Mucosa of descending colon (tissue), 3 donors: ENCODE measurements around the gene TRERF1. TPM values are rescaled to one million over a fixed set of nuclear protein-coding genes. Genes with fewer than 3 reads are reported as not detected.

Experiments
- ATAC-seq: fragments of 200-7000 bp; cut with Tn5 transposase; one replicate; pipeline ENCODE4 v1.9.1; 2020; ENCODE audit warnings: mild to moderate bottlenecking, moderate library complexity
- DNase-seq, 3 donors: peaks; one replicate each; pipeline ENCODE4 v3.0.0-alpha.2; 2020
- H3K36me3 ChIP-seq: fragments of 200-600 bp; one replicate; pipeline ENCODE4 v1.8.0; 2021; ENCODE audit warnings: low read depth, mild to moderate bottlenecking
- H3K4me1 ChIP-seq: fragments of 200-600 bp; one replicate; pipeline ENCODE4 v1.8.0; 2021; ENCODE audit warnings: low read depth, mild to moderate bottlenecking
- H3K4me3 ChIP-seq: fragments of 200-600 bp; one replicate; pipeline ENCODE4 v1.8.0; 2021; ENCODE audit warnings: mild to moderate bottlenecking
- H3K9me3 ChIP-seq: fragments of 200-600 bp; one replicate; pipeline ENCODE4 v1.8.0; 2021; ENCODE audit warnings: mild to moderate bottlenecking
- intact Hi-C, 2 donors: fragments of 100-400 bp; cut with DNase I in 1 of 2; cut with micrococcal nuclease in 1 of 2; formaldehyde crosslinking; loops; one replicate each; pipeline versions ENCODE4 v1.11.0 to v1.11.1; 2022; cut with DNase I, micrococcal nuclease
- total RNA-seq, 3 donors: library from RNA; stranded (reverse); fragmentation: NEBNext Ultra II Directional in 2 of 3; extraction: Animal tissue kit (Norgen Biotek cat#: 25700) in 2 of 3; gene quantifications; one replicate each; pipeline versions ENCODE4 v1.2.1 to v1.2.4, GENCODE V29; 2021 to 2023
- TF ChIP-seq, protein P1 (sequence below): fragments of 200-600 bp; IDR thresholded peaks from one replicate; pipeline ENCODE4 v1.8.0; 2022; ENCODE audit warnings: antibody characterized with exemption, mild to moderate bottlenecking
- donor health status: DM: no; HTN: no; CAD: no; lungs with moderate emphysema.
- donor health status: DM: no; HTN: no; CAD: no.
- donor health status: DM: no; HTN: yes; CAD: no.

The TRERF1 gene
- total RNA-seq, 3 donors from 2014 or later, result 2.8 to 11.2 (median 3.8) TPM

- Histone ChIP-seq H3K9me3 (no peaks in the 10 kb centered on the region), H3K4me3 (no peak overlapping the region), H3K36me3 (no peaks in the 10 kb centered on the region), H3K4me1 (no peaks in the 10 kb centered on the region)
- ATAC-seq (peak; percentile 87), DNase-seq (no peak)
- intact Hi-C loops, result no loop called here
- TF ChIP-seq, protein P1, sequence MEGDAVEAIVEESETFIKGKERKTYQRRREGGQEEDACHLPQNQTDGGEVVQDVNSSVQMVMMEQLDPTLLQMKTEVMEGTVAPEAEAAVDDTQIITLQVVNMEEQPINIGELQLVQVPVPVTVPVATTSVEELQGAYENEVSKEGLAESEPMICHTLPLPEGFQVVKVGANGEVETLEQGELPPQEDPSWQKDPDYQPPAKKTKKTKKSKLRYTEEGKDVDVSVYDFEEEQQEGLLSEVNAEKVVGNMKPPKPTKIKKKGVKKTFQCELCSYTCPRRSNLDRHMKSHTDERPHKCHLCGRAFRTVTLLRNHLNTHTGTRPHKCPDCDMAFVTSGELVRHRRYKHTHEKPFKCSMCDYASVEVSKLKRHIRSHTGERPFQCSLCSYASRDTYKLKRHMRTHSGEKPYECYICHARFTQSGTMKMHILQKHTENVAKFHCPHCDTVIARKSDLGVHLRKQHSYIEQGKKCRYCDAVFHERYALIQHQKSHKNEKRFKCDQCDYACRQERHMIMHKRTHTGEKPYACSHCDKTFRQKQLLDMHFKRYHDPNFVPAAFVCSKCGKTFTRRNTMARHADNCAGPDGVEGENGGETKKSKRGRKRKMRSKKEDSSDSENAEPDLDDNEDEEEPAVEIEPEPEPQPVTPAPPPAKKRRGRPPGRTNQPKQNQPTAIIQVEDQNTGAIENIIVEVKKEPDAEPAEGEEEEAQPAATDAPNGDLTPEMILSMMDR, result no peak
These were observed 211.9 kb downstream of the TRERF1 start for GRCh38 chr6:42239736-42240375.

- Histone ChIP-seq H3K4me1 (no peaks in the 10 kb centered on the region), H3K4me3 (no peak overlapping the region), H3K36me3 (no peaks in the 10 kb centered on the region), H3K9me3 (no peaks in the 10 kb centered on the region)
- no peak for DNase-seq
- peak; percentile 27 for ATAC-seq
- TF ChIP-seq, protein P1, result no peak
- intact Hi-C loops, result no loop called here
These were observed 212.4 kb downstream of the TRERF1 start for GRCh38 chr6:42239333-42239732.

- no peak for ATAC-seq
- TF ChIP-seq, protein P1, result no peak
- intact Hi-C loops, result no loop called here
- no peak for DNase-seq
- H3K9me3 ChIP-seq, result no peaks in the 10 kb centered on the region
- no peak overlapping the region for H3K4me3 ChIP-seq
- H3K4me1 ChIP-seq, result no peaks in the 10 kb centered on the region
- no peaks in the 10 kb centered on the region for H3K36me3 ChIP-seq
These were observed 213.9 kb downstream of the TRERF1 start for GRCh38 chr6:42237857-42238256.

GRCh38 chr6:42236682-42237473, 214.8 kb downstream of the TRERF1 start:
- DNase-seq (no peak), ATAC-seq (no peak)
- Histone ChIP-seq H3K9me3 (no peaks in the 10 kb centered on the region), H3K36me3 (peaks cover 4% of the 10 kb centered on the region), H3K4me1 (no peaks in the 10 kb centered on the region), H3K4me3 (no peak overlapping the region)
- TF ChIP-seq, protein P1, result no peak
- intact Hi-C loops, result no loop called here

- no peak overlapping the region for H3K4me3 ChIP-seq
- ATAC-seq, result no peak
These were observed 215.7 kb downstream of the TRERF1 start for GRCh38 chr6:42236030-42236429.

More at GRCh38 chr6:42236030-42236429, 215.7 kb downstream of the TRERF1 start:
- no peaks in the 10 kb centered on the region for H3K9me3 ChIP-seq
- no peaks in the 10 kb centered on the region for H3K4me1 ChIP-seq
- H3K36me3 ChIP-seq, result peaks cover 4% of the 10 kb centered on the region
- DNase-seq, result no peak
- TF ChIP-seq, protein P1, result no peak
- intact Hi-C loops, result no loop called here
